ENCODE results near the gene SMYD3. TPM values are rescaled to one million over a fixed set of nuclear protein-coding genes. Genes with fewer than 3 reads are reported as not detected.

Gene SMYD3
- total RNA-seq, 1 donor from 2014 or later: 0.32 TPM

GRCh38 chr1:246319083-246319714 lies 187.9 kb downstream of the SMYD3 start:
- intact Hi-C loops (cut with DNase I): no loop called here
- Histone ChIP-seq H3K4me3 (no peak overlapping the region), H3K27ac (no peak overlapping the region), H3K4me1 (no peaks in the 10 kb centered on the region), H3K36me3 (no peaks in the 10 kb centered on the region), H3K9me3 (no peaks in the 10 kb centered on the region), H3K27me3 (no peaks in the 10 kb centered on the region)
- TF ChIP-seq CTCF (IDR thresholded peaks at IDR 0.05): no peak
- DNase-seq (ENCODE audit: low spot score in 2 of 2): no peak

- no peaks in the 10 kb centered on the region for H3K36me3 ChIP-seq
- DNase-seq (ENCODE audit: low spot score in 2 of 2): no peak
- no peak overlapping the region for H3K4me3 ChIP-seq
- H3K27me3 ChIP-seq: no peaks in the 10 kb centered on the region
- H3K4me1 ChIP-seq: no peaks in the 10 kb centered on the region
- no peak for TF ChIP-seq CTCF (IDR thresholded peaks at IDR 0.05)
- intact Hi-C loops (cut with DNase I): no loop called here
- no peaks in the 10 kb centered on the region for H3K9me3 ChIP-seq
- no peak overlapping the region for H3K27ac ChIP-seq
Observed at GRCh38 chr1:246318622-246319021, 188.5 kb downstream of the SMYD3 start.

GRCh38 chr1:246318036-246318359 lies 189.1 kb downstream of the SMYD3 start:
- no peak for TF ChIP-seq CTCF (IDR thresholded peaks at IDR 0.05)
- Histone ChIP-seq H3K27ac (no peak overlapping the region), H3K4me1 (no peaks in the 10 kb centered on the region), H3K4me3 (no peak overlapping the region), H3K9me3 (no peaks in the 10 kb centered on the region), H3K27me3 (no peaks in the 10 kb centered on the region), H3K36me3 (no peaks in the 10 kb centered on the region)
- intact Hi-C loops (cut with DNase I): no loop called here
- no peak for DNase-seq (ENCODE audit: low spot score in 2 of 2)

- no peak for TF ChIP-seq CTCF (IDR thresholded peaks at IDR 0.05)
- no peak for DNase-seq (ENCODE audit: low spot score in 2 of 2)
- H3K4me1 ChIP-seq: no peaks in the 10 kb centered on the region
- H3K36me3 ChIP-seq: no peaks in the 10 kb centered on the region
- H3K9me3 ChIP-seq: no peaks in the 10 kb centered on the region
- intact Hi-C loops (cut with DNase I): no loop called here
- no peaks in the 10 kb centered on the region for H3K27me3 ChIP-seq
- H3K4me3 ChIP-seq: no peak overlapping the region
- no peak overlapping the region for H3K27ac ChIP-seq
Observed at GRCh38 chr1:246317332-246318035, 189.6 kb downstream of the SMYD3 start.

- Histone ChIP-seq H3K4me1 (no peaks in the 10 kb centered on the region), H3K36me3 (no peaks in the 10 kb centered on the region), H3K4me3 (no peak overlapping the region), H3K9me3 (no peaks in the 10 kb centered on the region), H3K27ac (no peak overlapping the region), H3K27me3 (no peaks in the 10 kb centered on the region)
- TF ChIP-seq CTCF (IDR thresholded peaks at IDR 0.05): no peak
- no peak for DNase-seq (ENCODE audit: low spot score in 2 of 2)
- intact Hi-C loops (cut with DNase I): no loop called here
Observed at GRCh38 chr1:246311461-246311860, 195.6 kb downstream of the SMYD3 start.
